Transverse colon (tissue), 3 donors: ENCODE measurements around the gene WDR5.

ENCODE experiments used
- CTCF ChIP-seq, 5 experiments: fragments of 200-600 bp in 3 of 5; fragments of 450-650 bp in 2 of 5; sonication (generic) in 3 of 5; IDR thresholded peaks; 1 replicate in 2 of 5; 2 replicates in 3 of 5; pipeline ENCODE4 v1.5.1; 2016 to 2017; ENCODE audit warnings: antibody characterized with exemption in 5 of 5, inconsistent platforms in 3 of 5, mild to moderate bottlenecking in 2 of 5, moderate library complexity in 1 of 5
- EP300 ChIP-seq: sonication (generic); formaldehyde crosslinking; IDR thresholded peaks from one replicate; pipeline ENCODE4 v1.6.1; 2017; ENCODE audit warnings: antibody characterized with exemption, low read depth
- POLR2A ChIP-seq: fragments of 450-650 bp; IDR thresholded peaks from one replicate; pipeline ENCODE4 v1.6.1; 2016; ENCODE audit warnings: antibody characterized with exemption, mild to moderate bottlenecking, moderate library complexity

GRCh38 chr9:134130503-134131375 is 5.1 kb upstream of the WDR5 start:
- TF ChIP-seq CTCF (IDR thresholded peaks at IDR 0.05) (no peak), POLR2A (no peak), EP300 (no peak)
